ENCODE data around the gene PTX4. TPM values are rescaled to one million over a fixed set of nuclear protein-coding genes. Genes with fewer than 3 reads are reported as not detected.

Gene PTX4
- total RNA-seq, 1 donor from 2014 or later: not detected

GRCh38 chr16:1495889-1496262 lies 7.1 kb upstream of the PTX4 start:
- Histone ChIP-seq H3K9me3 (replicated peaks) (no peaks in the 10 kb centered on the region), H3K4me1 (peaks cover 36% of the 10 kb centered on the region), H3K27ac (replicated peaks) (no peak overlapping the region), H3K27me3 (ENCODE audit: low read depth) (no peaks in the 10 kb centered on the region), H3K4me3 (no peak overlapping the region), H3K36me3 (peaks cover 59% of the 10 kb centered on the region)
- intact Hi-C loops (cut with micrococcal nuclease): loop anchor here (10.0 kb wide), 1 partner anchor 69 kb away; no protein-coding TSS in a partner anchor
- no peak for TF ChIP-seq CTCF (IDR thresholded peaks at IDR 0.05; ENCODE audit: borderline replicate concordance)
- DNase-seq: no peak

- no peak for DNase-seq
- intact Hi-C loops (cut with micrococcal nuclease): loop anchor here (10.0 kb wide), 1 partner anchor 69 kb away; no protein-coding TSS in a partner anchor
- H3K27ac ChIP-seq (replicated peaks): peak overlapping the region; percentile 89
- peaks cover 54% of the 10 kb centered on the region for H3K36me3 ChIP-seq
- TF ChIP-seq CTCF (IDR thresholded peaks at IDR 0.05; ENCODE audit: borderline replicate concordance): no peak
- H3K9me3 ChIP-seq (replicated peaks): no peaks in the 10 kb centered on the region
- H3K4me3 ChIP-seq: peak overlapping the region; percentile 85
- H3K27me3 ChIP-seq (ENCODE audit: low read depth): no peaks in the 10 kb centered on the region
- H3K4me1 ChIP-seq: peaks cover 36% of the 10 kb centered on the region
Measured at GRCh38 chr16:1495211-1495888, 6.6 kb upstream of the PTX4 start.

GRCh38 chr16:1494711-1495110 lies 6.0 kb upstream of the PTX4 start:
- peaks cover 47% of the 10 kb centered on the region for H3K36me3 ChIP-seq
- intact Hi-C loops (cut with micrococcal nuclease): loop anchor here (10.0 kb wide), 1 partner anchor 70 kb away; no protein-coding TSS in a partner anchor
- peak; percentile 65 for DNase-seq

GRCh38 chr16:1494129-1494640 lies 5.4 kb upstream of the PTX4 start:
- Histone ChIP-seq H3K9me3 (replicated peaks) (no peaks in the 10 kb centered on the region), H3K36me3 (peaks cover 42% of the 10 kb centered on the region), H3K27ac (replicated peaks) (peak overlapping the region; percentile 89), H3K27me3 (ENCODE audit: low read depth) (no peaks in the 10 kb centered on the region), H3K4me1 (peaks cover 36% of the 10 kb centered on the region), H3K4me3 (peak overlapping the region; percentile 85)
- peak; percentile 68 for DNase-seq
- peak; percentile 76 for TF ChIP-seq CTCF (IDR thresholded peaks at IDR 0.05; ENCODE audit: borderline replicate concordance)
- intact Hi-C loops (cut with micrococcal nuclease): loop anchor here (10.0 kb wide), 1 partner anchor 71 kb away; no protein-coding TSS in a partner anchor

More at GRCh38 chr16:1494711-1495110, 6.0 kb upstream of the PTX4 start:
- no peaks in the 10 kb centered on the region for H3K27me3 ChIP-seq (ENCODE audit: low read depth)
- H3K9me3 ChIP-seq (replicated peaks): no peaks in the 10 kb centered on the region
- no peak for TF ChIP-seq CTCF (IDR thresholded peaks at IDR 0.05; ENCODE audit: borderline replicate concordance)
- H3K27ac ChIP-seq (replicated peaks): peak overlapping the region; percentile 89
- H3K4me1 ChIP-seq: peaks cover 36% of the 10 kb centered on the region
- H3K4me3 ChIP-seq: peak overlapping the region; percentile 85

GRCh38 chr16:1493746-1494094 lies 5.0 kb upstream of the PTX4 start:
- intact Hi-C loops (cut with micrococcal nuclease): loop anchor here (10.0 kb wide), 1 partner anchor 71 kb away; no protein-coding TSS in a partner anchor
- Histone ChIP-seq H3K9me3 (replicated peaks) (no peaks in the 10 kb centered on the region), H3K27ac (replicated peaks) (peak overlapping the region; percentile 89), H3K4me1 (peaks cover 36% of the 10 kb centered on the region), H3K36me3 (peaks cover 38% of the 10 kb centered on the region), H3K27me3 (ENCODE audit: low read depth) (no peaks in the 10 kb centered on the region), H3K4me3 (peak overlapping the region; percentile 85)
- TF ChIP-seq CTCF (IDR thresholded peaks at IDR 0.05; ENCODE audit: borderline replicate concordance): no peak
- DNase-seq: no peak

Data from left ventricle myocardium inferior (tissue), 1 donor.